Activated B cell treated with CpG ODN at 0.5 μM for 24 hours (primary cell): ENCODE results near the gene P2RY8. TPM values are rescaled to one million over a fixed set of nuclear protein-coding genes. Genes with fewer than 3 reads are reported as not detected.

Experiments used
- ATAC-seq: fragments of 200-7000 bp; cut with Tn5 transposase; one replicate; pipeline ENCODE4 v1.10.0; 2021; ENCODE audit warnings: low read depth, mild to moderate bottlenecking, moderate library complexity
- CTCF ChIA-PET: fragments of 350-600 bp; sonication (Branson Sonifier 250); formaldehyde crosslinking; loops from one replicate; lab custom pipeline; 2021; ENCODE audit warnings: antibody characterized with exemption; lab: Charles Lee
- POLR2A ChIA-PET: fragments of 350-600 bp; sonication (Branson Sonifier 250); formaldehyde crosslinking; loops from one replicate; lab custom pipeline; 2021; ENCODE audit warnings: antibody characterized with exemption; lab: Charles Lee
- DNase-seq: peaks from one replicate; pipeline ENCODE4 v3.0.0; 2022
- H3K27ac Mint-ChIP-seq: one replicate; pipeline ENCODE4 v1.8.0; 2020; ENCODE audit warnings: mixed read lengths
- H3K27me3 Mint-ChIP-seq: one replicate; pipeline ENCODE4 v1.8.0; 2021; ENCODE audit warnings: mixed read lengths
- H3K36me3 Mint-ChIP-seq: one replicate; pipeline ENCODE4 v1.8.0; 2021; ENCODE audit warnings: low read depth, mixed read lengths
- H3K4me1 Mint-ChIP-seq: one replicate; pipeline ENCODE4 v1.8.0; 2021; ENCODE audit warnings: mixed read lengths
- H3K4me3 Mint-ChIP-seq: one replicate; pipeline ENCODE4 v1.8.0; 2020; ENCODE audit warnings: mild to moderate bottlenecking, mixed read lengths
- H3K9me3 Mint-ChIP-seq: one replicate; pipeline ENCODE4 v1.8.0; 2020; ENCODE audit warnings: mixed read lengths
- CTCF ChIP-seq: fragments of 200-600 bp; IDR thresholded peaks from one replicate; pipeline ENCODE4 v1.8.0; 2022; ENCODE audit warnings: antibody characterized with exemption, mild to moderate bottlenecking
- intact Hi-C: fragments of 100-400 bp; cut with micrococcal nuclease; formaldehyde crosslinking; loops from one replicate; pipeline ENCODE4 v1.15.1; 2024
- total RNA-seq: library from RNA; stranded (reverse); gene quantifications from 2 replicates; pipeline ENCODE4 v1.2.3, GENCODE V29; 2022

Gene P2RY8
- total RNA-seq = 315 and 332 TPM in 2 replicates

- TF ChIP-seq CTCF = no peak
- Mint-ChIP-seq H3K36me3 (peaks cover 30% of the 10 kb centered on the region), H3K27ac (peak within 1 kb of the TSS; percentile 96), H3K4me1 (peaks cover 20% of the 10 kb centered on the region), H3K9me3 (no peaks in the 10 kb centered on the region), H3K4me3 (peak within 1 kb of the TSS; percentile 98), H3K27me3 (no peaks in the 10 kb centered on the region)
- POLR2A ChIA-PET = no interaction called here
- CTCF ChIA-PET = no interaction called here
- peak; percentile 72 for DNase-seq
- peak; percentile 76 for ATAC-seq
- intact Hi-C loops = loop anchor here (1.0 to 10.0 kb wide), 12 partner anchors 18 to 1068 kb away; partner anchors contain the start of genes AKAP17A and SLC25A6
Observed at GRCh38 chrX:1537031-1537715, at the start of gene P2RY8. Gene P2RY8, minus strand, starts transcription at chrX:1537185. Its CDS starts 70,627 bp downstream, at chrX:1466558.

GRCh38 chrX:1584237-1585011 is 47.4 kb upstream of the P2RY8 start:
- H3K4me3 Mint-ChIP-seq = no peak overlapping the region
- DNase-seq (no peak), ATAC-seq (no peak)
- intact Hi-C loops = no loop called here
- H3K4me1 Mint-ChIP-seq = peaks cover 40% of the 10 kb centered on the region
- no peaks in the 10 kb centered on the region for H3K36me3 Mint-ChIP-seq
- no peak overlapping the region for H3K27ac Mint-ChIP-seq
- CTCF ChIA-PET = no interaction called here
- POLR2A ChIA-PET = no interaction called here
- H3K9me3 Mint-ChIP-seq = no peaks in the 10 kb centered on the region
- no peak for TF ChIP-seq CTCF
- no peaks in the 10 kb centered on the region for H3K27me3 Mint-ChIP-seq

GRCh38 chrX:1582686-1583437 is 45.9 kb upstream of the P2RY8 start:
- peak overlapping the region; percentile 39 for H3K4me3 Mint-ChIP-seq
- H3K27me3 Mint-ChIP-seq = no peaks in the 10 kb centered on the region
- peak; percentile 49 for ATAC-seq
- no peaks in the 10 kb centered on the region for H3K9me3 Mint-ChIP-seq
- DNase-seq = no peak
- H3K4me1 Mint-ChIP-seq = peaks cover 37% of the 10 kb centered on the region
- peak overlapping the region; percentile 56 for H3K27ac Mint-ChIP-seq
- intact Hi-C loops = no loop called here
- CTCF ChIA-PET = no interaction called here
- POLR2A ChIA-PET = no interaction called here
- TF ChIP-seq CTCF = no peak
- H3K36me3 Mint-ChIP-seq = no peaks in the 10 kb centered on the region

GRCh38 chrX:1581132-1581531 is 44.1 kb upstream of the P2RY8 start:
- ATAC-seq (peak; percentile 80), DNase-seq (no peak)
- intact Hi-C loops = loop anchor here (1.0 kb wide), 3 partner anchors 44 to 127 kb away; partner anchors contain the start of gene P2RY8
- Mint-ChIP-seq H3K27me3 (no peaks in the 10 kb centered on the region), H3K4me3 (no peak overlapping the region), H3K9me3 (no peaks in the 10 kb centered on the region), H3K27ac (no peak overlapping the region), H3K36me3 (no peaks in the 10 kb centered on the region), H3K4me1 (peaks cover 27% of the 10 kb centered on the region)
- ChIA-PET CTCF (no interaction called here), POLR2A (no interaction called here)
- TF ChIP-seq CTCF = peak; percentile 51
